ENCODE results near the gene EPSTI1.

Gene EPSTI1

DNA sequence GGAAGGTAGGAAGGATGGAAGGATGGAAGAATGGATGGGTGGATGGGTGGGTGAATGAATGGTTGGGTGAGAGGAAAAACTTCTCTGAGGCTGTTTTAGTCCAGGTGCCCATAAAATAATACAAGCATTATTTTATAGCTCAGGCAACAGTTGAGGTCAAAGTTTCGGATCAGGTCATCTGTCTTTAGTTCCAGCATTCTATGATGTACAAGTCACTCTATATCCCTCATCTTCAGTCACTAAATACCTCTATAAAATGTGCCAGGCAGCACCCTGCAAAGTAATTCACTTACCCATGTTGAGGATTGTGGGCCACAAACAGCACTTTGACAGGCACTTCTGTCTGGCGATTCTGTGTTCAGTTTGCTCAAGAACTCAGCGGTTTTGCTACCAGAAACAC lies 66.0 kb downstream of the EPSTI1 start:
- H3K27ac ChIP-seq: no peak overlapping the region
- no peak for DNase-seq (ENCODE audit: low spot score)
- CTCF ChIA-PET: interaction anchor here (0.6 kb wide), 1 partner anchor 690 kb away, joined by 7 read pairs; no protein-coding TSS in a partner anchor
- POLR2A ChIA-PET (ENCODE audit: low non-redundant PET): no interaction called here
- no peak for TF ChIP-seq CTCF (conservative IDR thresholded peaks at IDR 0.05; ENCODE audit: low read depth)

DNA sequence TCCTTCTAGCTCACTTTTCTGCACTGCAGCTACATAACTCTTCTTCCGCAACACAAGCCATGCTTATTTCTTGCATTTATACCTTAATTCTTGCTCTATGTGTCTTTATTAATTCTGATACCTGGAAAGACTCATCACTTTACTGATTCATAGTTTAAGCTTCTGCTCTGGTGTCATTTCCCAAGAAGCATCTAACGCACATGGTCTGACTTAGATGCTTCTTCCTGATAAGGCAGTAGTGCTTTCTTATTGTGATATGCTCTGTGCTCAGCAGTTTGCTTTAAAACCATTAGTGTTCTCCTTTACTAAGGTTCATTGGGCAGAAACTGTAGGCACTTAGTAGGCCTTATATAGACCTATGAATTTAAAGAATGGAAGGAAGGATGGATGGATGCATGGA lies 66.4 kb downstream of the EPSTI1 start:
- no peak overlapping the region for H3K27ac ChIP-seq
- TF ChIP-seq CTCF (conservative IDR thresholded peaks at IDR 0.05; ENCODE audit: low read depth): no peak
- ChIA-PET POLR2A (ENCODE audit: low non-redundant PET) (no interaction called here), CTCF (interaction anchor here (0.6 kb wide), 1 partner anchor 689 kb away, joined by 7 read pairs; no protein-coding TSS in a partner anchor)
- DNase-seq (ENCODE audit: low spot score): no peak

DNA sequence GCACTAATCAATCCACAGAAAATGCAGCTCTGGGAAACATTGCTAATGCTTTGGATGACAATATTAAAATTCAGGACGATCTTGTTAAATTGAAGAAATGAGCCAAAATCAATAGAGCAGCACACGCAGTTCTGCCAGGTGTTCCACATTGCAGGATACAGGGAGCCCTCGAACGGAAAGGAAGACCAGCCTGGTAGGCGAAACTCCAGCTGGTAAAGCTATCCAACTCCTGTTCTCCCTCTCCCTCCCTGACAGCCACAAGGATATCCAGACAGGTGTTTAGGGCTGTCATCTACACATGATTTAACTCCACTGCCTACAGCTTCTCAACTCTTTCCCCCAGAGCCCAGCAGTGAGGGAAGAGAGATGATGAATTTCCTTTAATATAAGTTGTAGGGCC lies 67.7 kb downstream of the EPSTI1 start:
- POLR2A ChIA-PET (ENCODE audit: low non-redundant PET): no interaction called here
- no peak overlapping the region for H3K27ac ChIP-seq
- TF ChIP-seq CTCF (conservative IDR thresholded peaks at IDR 0.05; ENCODE audit: low read depth): no peak
- CTCF ChIA-PET: interaction anchor here (0.5 to 0.6 kb wide), 2 partner anchors 65 to 203 kb away, joined by 3 to 4 read pairs; no protein-coding TSS in a partner anchor
- DNase-seq (ENCODE audit: low spot score): no peak

DNA sequence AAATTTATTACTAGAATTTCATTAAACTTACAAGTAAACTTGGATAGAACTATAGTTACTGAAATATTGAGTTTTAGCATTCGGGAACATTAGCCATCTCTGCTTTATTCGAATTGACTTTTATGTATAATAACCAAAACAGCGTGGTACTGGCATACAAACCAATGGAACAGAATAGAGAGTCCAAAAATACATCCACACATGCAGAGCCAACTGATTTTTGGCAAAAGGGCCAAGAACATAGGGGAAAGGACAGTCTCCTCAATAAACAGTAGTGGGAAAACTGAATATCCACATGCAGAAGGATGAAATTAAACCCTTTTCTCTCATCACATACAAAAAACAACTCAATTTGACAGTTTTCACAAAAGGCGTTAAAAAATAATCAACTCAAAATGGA lies 84.3 kb downstream of the EPSTI1 start:
- POLR2A ChIA-PET (ENCODE audit: low non-redundant PET): no interaction called here
- CTCF ChIA-PET: interaction anchor here (0.6 kb wide), 2 partner anchors 104 to 848 kb away, joined by 3 read pairs; no protein-coding TSS in a partner anchor
- TF ChIP-seq CTCF (conservative IDR thresholded peaks at IDR 0.05; ENCODE audit: low read depth): no peak
- no peak overlapping the region for H3K27ac ChIP-seq
- no peak for DNase-seq (ENCODE audit: low spot score)

GRCh38 chr13:42906257-42906656 lies 85.8 kb downstream of the EPSTI1 start:
- POLR2A ChIA-PET (ENCODE audit: low non-redundant PET): no interaction called here
- DNase-seq (ENCODE audit: low spot score): no peak
- TF ChIP-seq CTCF (conservative IDR thresholded peaks at IDR 0.05; ENCODE audit: low read depth): no peak
- no peak overlapping the region for H3K27ac ChIP-seq
- CTCF ChIA-PET: no interaction called here

DNA sequence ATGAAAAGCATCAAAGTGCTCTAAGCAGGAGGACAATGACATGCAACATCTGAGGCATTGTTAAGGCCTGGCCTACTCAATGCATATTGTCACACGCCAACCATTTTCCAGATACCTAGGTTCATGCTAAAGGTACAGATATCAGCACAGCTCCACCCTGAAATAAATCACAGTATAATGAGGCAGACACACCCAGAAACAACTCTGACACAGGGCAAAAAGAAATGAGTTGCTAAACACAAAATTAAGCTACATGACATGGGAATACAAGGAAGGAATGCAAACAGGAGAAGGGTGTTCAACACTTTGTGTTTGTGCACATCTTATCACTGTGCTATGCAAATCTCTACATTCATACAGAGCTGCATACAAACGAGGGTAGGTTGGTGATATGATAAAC lies 86.5 kb downstream of the EPSTI1 start:
- POLR2A ChIA-PET (ENCODE audit: low non-redundant PET): no interaction called here
- DNase-seq (ENCODE audit: low spot score): no peak
- no peak for TF ChIP-seq CTCF (conservative IDR thresholded peaks at IDR 0.05; ENCODE audit: low read depth)
- CTCF ChIA-PET: no interaction called here
- H3K27ac ChIP-seq: no peak overlapping the region

- TF ChIP-seq CTCF (conservative IDR thresholded peaks at IDR 0.05; ENCODE audit: low read depth): no peak
- ChIA-PET CTCF (no interaction called here), POLR2A (ENCODE audit: low non-redundant PET) (no interaction called here)
- no peak overlapping the region for H3K27ac ChIP-seq
- DNase-seq (ENCODE audit: low spot score): no peak
These were observed 92.8 kb downstream of the EPSTI1 start for GRCh38 chr13:42899266-42899665.

Data from RWPE1 (cell line).